ENCODE data around the gene ODF4.

GRCh38 chr17:8387914-8388651 is 48.4 kb downstream of the ODF4 start:
- TF ChIP-seq, protein P1, sequence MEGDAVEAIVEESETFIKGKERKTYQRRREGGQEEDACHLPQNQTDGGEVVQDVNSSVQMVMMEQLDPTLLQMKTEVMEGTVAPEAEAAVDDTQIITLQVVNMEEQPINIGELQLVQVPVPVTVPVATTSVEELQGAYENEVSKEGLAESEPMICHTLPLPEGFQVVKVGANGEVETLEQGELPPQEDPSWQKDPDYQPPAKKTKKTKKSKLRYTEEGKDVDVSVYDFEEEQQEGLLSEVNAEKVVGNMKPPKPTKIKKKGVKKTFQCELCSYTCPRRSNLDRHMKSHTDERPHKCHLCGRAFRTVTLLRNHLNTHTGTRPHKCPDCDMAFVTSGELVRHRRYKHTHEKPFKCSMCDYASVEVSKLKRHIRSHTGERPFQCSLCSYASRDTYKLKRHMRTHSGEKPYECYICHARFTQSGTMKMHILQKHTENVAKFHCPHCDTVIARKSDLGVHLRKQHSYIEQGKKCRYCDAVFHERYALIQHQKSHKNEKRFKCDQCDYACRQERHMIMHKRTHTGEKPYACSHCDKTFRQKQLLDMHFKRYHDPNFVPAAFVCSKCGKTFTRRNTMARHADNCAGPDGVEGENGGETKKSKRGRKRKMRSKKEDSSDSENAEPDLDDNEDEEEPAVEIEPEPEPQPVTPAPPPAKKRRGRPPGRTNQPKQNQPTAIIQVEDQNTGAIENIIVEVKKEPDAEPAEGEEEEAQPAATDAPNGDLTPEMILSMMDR (conservative IDR thresholded peaks at IDR 0.05; ENCODE audit: low read depth, low read length), result no peak
- TF ChIP-seq EZH2 (IDR thresholded peaks at IDR 0.05; ENCODE audit: low read length, unreplicated experiment), result no peak
- TF ChIP-seq EZH2phosphoT487 (IDR thresholded peaks at IDR 0.05; ENCODE audit: borderline replicate concordance, low read length), result no peak
